ENCODE data around the gene LIF.
"Not testable (repeated sequence)": the region's sequence is repeated elsewhere in the genome, so short reads cannot be mapped to it uniquely, and the experiment has no call there.

Gene LIF

GRCh38 chr22:30244641-30245040, 1.9 kb downstream of the LIF start:
- DNase-seq (ENCODE audit: low read depth in 3 of 3, low spot score in 1 of 3), result no peak

GRCh38 chr22:30244066-30244465, 2.5 kb downstream of the LIF start:
- no peak for DNase-seq (ENCODE audit: low read depth in 3 of 3, low spot score in 1 of 3)

GRCh38 chr22:30243661-30244060, 2.9 kb downstream of the LIF start:
- no peak for DNase-seq (ENCODE audit: low read depth in 3 of 3, low spot score in 1 of 3)

GRCh38 chr22:30241576-30242371, 4.8 kb downstream of the LIF start:
- DNase-seq (ENCODE audit: low read depth in 3 of 3, low spot score in 1 of 3), result no peak

DNA sequence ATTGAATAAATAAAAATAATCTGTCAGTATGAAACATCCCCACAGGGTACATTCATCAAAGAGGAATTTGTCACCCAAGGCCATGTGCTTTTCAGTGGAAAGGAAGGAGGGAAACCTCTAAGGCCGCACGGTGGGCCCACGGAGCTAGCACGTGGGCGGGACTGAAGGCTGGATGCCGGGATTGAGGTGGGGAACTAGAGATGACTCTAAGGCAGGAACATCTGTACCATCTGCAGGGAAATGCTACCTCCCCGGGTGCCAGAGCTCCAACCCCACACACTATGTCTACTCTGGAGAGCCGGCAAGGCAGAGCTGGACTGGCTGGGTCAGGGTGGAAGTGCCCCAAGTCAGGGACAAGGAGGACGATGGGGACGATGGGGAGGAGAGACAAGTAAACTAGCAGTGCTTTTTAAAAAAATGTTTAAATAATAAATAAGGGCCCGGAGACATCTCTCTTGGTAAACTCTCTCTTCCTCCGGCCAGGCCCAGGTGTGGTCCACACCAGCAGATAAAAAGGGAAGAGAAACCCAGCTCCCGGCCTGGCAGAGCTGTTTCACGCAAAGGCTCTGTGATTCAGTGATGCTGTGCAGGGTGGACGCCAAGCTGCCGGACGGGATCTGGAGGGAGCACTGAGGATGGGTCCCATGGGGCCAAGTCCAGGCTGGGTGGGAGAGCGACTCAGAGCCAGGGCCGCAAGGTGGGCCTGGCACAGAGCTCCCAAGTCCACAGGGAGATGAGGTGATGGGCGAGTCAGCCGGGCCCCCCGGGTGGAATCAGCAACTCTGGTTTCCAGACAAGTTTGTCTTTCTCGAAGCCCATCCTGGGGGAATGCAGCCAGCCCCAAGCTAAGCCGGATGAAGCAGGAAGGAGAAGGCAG, 5.8 kb downstream of the LIF start:
- no peak for DNase-seq (ENCODE audit: low read depth in 3 of 3, low spot score in 1 of 3)

DNA sequence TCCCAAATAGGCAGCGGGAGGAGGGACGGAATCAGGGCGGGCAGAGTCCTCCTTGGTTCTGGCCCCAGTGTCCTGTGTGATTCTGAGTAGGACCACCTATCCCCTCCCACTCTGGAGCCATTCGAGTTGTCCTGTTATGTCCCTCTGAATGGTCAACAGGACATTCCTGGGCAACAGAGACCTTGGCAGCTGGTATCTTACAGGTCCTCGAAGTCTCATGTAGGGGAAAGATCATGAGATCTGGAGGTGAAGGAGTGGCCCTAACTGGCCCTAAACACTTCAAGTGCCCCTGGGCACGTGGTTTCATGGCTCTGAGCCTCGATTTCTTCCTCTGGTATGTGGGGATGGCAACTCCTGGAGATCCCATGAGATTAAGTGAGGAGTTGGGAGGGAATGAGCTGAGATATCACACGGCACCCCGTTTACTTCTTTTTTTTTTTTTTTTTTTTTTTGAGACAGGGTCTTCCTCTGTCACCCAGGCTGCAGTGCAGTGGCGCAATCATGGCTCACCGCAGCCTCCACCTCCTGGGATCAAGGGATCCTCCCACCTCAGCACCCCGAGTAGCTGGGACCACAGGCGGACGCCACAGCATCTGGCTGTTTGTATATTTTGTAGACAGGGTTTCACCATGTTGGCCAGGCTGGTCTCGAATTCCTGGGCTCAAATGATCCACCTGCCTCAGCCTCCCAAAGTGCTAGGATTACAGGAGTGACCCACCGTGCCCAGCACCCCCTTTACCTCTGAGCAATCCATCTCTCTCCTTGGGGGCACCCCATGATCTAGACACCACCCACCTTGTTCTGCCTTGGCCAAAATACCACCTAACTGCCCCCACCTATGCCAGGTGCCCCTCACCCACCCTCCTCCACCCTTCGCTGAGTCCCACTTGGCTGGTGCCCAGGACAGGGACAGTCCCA, 6.8 kb downstream of the LIF start:
- DNase-seq (ENCODE audit: low read depth in 3 of 3, low spot score in 1 of 3), result no peak

DNA sequence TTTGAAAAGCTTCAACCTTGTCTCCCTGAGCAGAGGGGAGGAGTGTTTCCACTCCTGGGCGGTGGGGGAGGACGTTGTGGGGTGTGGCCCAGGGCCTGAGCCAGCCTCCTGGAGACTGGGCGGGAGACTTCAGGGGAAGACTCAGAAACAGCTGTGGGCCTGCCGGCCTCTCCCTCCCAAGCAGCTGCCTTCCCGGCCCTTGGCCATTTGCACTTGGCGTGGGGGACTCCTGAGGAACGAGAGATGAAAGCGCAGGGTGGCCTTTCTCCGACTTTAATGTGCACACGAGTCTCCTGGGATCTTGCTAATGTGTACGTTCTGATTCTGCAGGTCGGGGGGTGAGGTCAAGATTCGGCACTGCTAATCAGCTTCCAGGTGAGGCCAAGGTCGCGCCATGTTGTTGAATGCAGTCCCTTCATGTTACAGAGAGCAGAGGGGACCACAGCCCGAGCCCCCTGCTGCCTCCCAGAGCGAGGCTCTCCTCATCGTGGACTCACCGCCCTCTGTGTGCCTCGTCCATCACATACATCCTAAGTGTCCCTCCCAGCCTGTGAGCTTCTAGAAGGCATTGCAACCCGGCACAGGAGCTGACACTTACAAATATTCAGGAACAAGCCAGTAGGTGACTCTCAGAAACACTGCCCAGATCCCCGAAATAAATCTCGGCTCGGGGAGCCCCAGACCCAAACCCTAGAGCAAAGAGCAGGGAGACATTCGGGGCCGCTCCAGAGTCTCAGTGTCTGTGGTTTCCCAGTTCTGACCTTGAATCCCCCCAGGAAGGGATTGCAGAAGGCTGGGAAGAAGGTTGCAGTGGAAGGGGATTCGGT, 7.7 kb downstream of the LIF start:
- no peak for DNase-seq (ENCODE audit: low read depth in 3 of 3, low spot score in 1 of 3)

- DNase-seq (ENCODE audit: low read depth in 3 of 3, low spot score in 1 of 3), result no peak
Observed at GRCh38 chr22:30238136-30238535, 8.4 kb downstream of the LIF start.

DNA sequence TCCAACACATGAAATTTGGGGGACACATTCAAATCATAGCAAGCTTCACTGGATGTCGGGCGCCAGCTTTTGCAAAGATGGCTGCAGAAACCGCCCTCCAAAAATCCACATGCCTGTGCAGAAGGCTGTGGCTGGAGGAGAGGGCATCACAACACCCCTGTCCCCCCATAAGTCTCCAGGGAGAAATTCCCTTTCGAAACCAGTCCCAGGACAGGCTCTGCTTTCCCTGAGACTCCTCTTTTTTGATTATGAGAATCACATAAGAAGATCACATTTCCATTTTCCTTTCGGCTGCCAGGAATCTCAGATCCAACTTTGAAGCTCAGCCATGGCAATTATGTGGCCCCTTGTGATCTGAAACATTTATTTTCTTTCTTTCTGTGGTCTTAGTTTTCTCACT, 9.7 kb downstream of the LIF start:
- no peak for DNase-seq (ENCODE audit: low read depth in 3 of 3, low spot score in 1 of 3)

GRCh38 chr22:30235687-30236170, 10.8 kb downstream of the LIF start:
- no peak for DNase-seq (ENCODE audit: low read depth in 3 of 3, low spot score in 1 of 3)

GRCh38 chr22:30234786-30235470, 11.6 kb downstream of the LIF start:
- no peak for DNase-seq (ENCODE audit: low read depth in 3 of 3, low spot score in 1 of 3)

DNA sequence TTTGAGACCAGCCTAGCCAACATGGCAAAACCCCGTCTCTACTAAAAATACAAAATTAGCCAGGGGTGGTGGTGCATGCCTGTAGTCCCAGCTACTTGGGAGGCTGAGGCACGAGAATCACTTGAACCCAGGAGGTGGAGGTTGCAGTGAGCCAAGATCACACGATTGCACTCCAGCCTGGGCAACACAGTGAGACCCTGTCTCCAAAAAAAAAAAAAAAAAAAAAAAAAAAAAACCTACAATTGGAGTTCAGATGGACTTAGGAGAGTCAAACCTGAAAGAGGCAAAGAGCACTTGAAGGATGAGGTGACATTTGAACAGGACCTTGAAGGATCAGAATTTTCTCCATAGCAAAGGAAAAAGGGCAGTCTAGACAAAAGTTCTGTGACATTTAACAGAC, 12.2 kb downstream of the LIF start:
- DNase-seq (ENCODE audit: low read depth in 3 of 3, low spot score in 1 of 3), result not testable (repeated sequence)

- no peak for DNase-seq (ENCODE audit: low read depth in 3 of 3, low spot score in 1 of 3)
Observed at GRCh38 chr22:30233582-30233981, 13.0 kb downstream of the LIF start.

DNA sequence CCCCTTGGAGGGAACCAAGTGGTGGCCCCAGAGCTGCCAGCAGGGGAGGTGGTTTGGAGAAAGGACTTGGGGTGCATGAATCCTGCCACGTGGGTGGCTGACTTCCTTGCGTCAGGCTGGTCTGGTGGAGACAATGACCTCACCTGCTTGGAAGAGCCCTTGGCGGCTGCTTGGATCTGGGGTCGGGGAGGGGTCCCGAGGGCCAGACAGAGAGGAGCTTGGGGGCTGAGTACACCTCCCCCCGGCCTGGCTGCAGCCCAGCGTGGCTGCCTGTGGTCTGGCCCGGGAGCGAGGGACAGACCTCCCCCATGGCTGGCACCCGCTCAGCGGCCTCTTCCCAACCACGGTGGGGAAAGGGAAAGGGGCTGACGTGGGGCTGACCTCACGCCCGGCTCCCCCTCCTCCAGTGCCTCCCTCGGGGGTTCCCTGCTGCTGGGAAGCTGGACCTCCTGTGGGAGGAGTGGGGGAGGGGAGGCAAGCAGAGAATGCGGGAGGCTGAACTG, 13.8 kb downstream of the LIF start:
- DNase-seq (ENCODE audit: low read depth in 3 of 3, low spot score in 1 of 3), result no peak

- no peak for DNase-seq (ENCODE audit: low read depth in 3 of 3, low spot score in 1 of 3)
Observed at GRCh38 chr22:30230787-30231461, 15.6 kb downstream of the LIF start.

GRCh38 chr22:30230330-30230729, 16.2 kb downstream of the LIF start:
- no peak for DNase-seq (ENCODE audit: low read depth in 3 of 3, low spot score in 1 of 3)

DNA sequence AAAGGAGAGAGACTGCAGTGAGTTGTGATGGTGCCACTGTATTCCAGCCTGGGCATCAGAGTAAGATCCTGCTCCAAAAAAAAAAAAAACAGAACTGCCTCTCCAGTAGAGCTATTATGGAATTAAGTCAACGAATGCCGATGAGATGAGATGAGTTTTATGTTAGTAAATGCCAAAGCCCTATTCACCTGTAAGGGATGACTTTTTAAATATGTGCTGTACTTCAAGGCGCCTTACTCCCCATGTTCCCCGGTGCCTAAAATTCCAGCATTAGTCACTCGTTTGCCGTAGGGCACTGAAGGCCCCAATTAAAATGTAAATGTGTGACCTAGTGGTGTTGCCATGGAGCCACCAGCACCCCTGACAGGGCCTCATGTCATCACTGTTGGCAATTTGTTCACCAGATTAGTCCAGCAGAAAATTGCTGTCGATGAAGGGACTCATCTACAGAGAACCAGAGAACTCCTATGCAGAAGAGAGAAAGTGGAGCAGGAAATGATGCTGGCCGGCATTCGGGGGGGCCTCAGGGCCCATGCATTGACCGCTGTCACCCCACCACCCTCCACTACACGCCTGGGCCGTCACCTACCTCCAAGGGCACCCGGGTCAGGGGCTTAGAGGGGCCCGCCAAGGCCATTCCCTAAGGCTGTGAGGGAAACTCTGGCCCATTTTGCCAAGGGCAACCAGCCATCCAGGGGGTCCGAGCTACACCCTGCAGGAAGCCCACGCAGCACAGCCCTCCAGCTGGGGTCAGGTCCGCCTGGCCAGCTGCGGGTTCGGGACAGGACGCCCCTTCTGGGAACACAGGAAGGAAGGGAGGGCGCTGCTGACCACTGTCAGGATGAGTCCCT, 17.8 kb downstream of the LIF start:
- DNase-seq (ENCODE audit: low read depth in 3 of 3, low spot score in 1 of 3), result no peak

Measured in stimulated activated CD4-positive, alpha-beta T cell treated with anti-CD3 and anti-CD28 coated beads, TNF-alpha, amount 100 ng/mL, for 1 hour (primary cell).